GM12891 (cell line): ENCODE results near the gene GALK1.

Experiments
- POLR2A ChIP-seq: IDR thresholded peaks from 2 replicates; pipeline ENCODE4 v1.6.1; 2011; ENCODE audit warnings: low read depth, low read length, control low read depth
- POLR2AphosphoS5 ChIP-seq: IDR thresholded peaks from 2 replicates; pipeline ENCODE4 v1.6.1; 2011; ENCODE audit warnings: low read depth, low read length, control low read depth
- TAF1 ChIP-seq: IDR thresholded peaks from 2 replicates; pipeline ENCODE4 v1.6.1; 2011; ENCODE audit warnings: low read depth, low read length, control low read depth

DNA sequence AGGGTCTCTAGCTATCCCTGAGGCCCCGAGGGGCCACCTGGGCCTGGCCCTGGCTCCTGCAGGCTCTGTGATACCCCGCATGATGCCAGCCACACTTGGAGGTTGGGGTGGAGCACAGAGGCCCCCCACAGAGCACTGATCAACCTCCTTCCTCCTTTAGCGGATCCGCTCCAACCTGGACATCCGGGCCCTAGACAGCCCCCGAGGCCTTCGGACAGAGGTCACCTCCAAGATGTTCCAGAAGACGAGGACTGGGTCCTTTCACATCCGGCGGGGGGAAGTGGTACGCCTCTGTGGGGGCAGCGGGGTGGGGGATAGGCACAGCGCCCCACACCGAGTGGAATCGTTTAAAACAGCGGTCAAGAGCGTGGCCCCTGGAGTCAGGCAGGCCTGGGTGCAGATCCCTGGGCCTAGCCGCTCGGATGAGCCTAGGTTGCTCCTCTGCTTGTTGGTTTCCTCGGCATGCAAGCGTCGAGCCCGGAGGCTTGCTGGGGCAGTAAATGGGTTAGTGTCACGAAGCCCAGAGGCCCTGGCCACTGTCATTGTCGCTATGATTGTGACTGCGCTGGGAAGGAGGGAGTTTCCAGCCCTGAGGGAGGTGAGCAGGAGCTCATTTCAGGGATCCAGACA lies 33.8 kb downstream of the GALK1 start:
- TF ChIP-seq POLR2A: no peak
- no peak for TF ChIP-seq POLR2AphosphoS5
- TF ChIP-seq TAF1: no peak
